Fibroblast of the aortic adventitia (primary cell): ENCODE data around the gene ELMOD3. TPM values are rescaled to one million over a fixed set of nuclear protein-coding genes. Genes with fewer than 3 reads are reported as not detected.
"Not testable (repeated sequence)": the region's sequence is repeated elsewhere in the genome, so short reads cannot be mapped to it uniquely, and the experiment has no call there.

ENCODE experiments used
- DNase-seq: peaks from one replicate; pipeline ENCODE4 v3.0.0-alpha.2; 2010; ENCODE audit warnings: low read depth
- H3K4me3 ChIP-seq: 2 replicates; pipeline ENCODE4 v1.5.1; 2011; ENCODE audit warnings: low read depth, mild to moderate bottlenecking, control low read depth, low read length, moderate library complexity
- total RNA-seq: library from RNA; depleted of rRNA; stranded (reverse); fragments of >200 nt; gene quantifications from 2 replicates; pipeline ENCODE4 v1.2.3, GENCODE V29; 2012; ENCODE audit warnings: low replicate concordance
- TF ChIP-seq, protein P1 (sequence below): IDR thresholded peaks from 2 replicates; pipeline ENCODE4 v1.5.1; 2011; ENCODE audit warnings: mild to moderate bottlenecking, low read length, control low read depth, inconsistent platforms; ENCODE audit not compliant: insufficient read depth

ELMOD3 gene
- total RNA-seq, 1 donor, result 19.3 TPM

DNA sequence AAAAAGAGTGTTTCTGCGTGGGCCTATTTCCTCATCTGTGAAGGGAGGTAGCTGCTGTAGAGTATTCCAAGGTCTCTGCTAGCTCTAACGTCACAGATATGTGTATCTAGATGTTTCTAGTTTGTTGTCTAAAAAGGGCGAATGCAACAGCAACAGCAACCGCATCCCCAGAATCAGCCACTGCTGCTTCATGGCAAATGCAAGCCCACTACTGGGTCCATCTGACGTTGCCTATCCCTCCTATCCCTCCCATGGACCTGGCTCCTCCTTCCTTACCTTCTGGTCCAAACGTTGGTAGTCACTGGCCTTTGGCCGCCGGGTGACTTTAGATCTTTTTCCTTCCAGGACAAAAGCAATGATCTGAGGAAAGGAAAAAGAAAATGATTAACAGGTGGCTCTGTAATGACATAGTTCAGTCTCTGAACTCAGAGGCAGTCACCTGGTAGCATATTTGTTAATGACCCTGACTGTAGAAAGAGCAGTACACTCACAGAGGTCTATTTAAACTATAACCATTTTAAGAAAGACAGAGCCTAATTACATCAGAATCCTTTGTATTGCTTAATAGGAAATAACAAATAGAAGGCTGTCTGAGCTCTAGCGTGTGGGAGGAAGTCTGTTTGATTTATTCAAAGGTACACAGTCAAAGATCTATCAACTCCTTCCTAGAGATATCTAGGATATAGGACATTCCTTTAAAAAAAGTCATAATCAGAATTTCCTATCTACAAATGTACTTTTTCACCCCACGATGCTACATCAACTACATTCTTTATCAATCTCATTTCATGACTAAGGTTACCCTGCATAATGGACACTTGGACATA lies 29.7 kb upstream of the ELMOD3 start:
- peak; percentile 44 for DNase-seq
- TF ChIP-seq, protein P1, sequence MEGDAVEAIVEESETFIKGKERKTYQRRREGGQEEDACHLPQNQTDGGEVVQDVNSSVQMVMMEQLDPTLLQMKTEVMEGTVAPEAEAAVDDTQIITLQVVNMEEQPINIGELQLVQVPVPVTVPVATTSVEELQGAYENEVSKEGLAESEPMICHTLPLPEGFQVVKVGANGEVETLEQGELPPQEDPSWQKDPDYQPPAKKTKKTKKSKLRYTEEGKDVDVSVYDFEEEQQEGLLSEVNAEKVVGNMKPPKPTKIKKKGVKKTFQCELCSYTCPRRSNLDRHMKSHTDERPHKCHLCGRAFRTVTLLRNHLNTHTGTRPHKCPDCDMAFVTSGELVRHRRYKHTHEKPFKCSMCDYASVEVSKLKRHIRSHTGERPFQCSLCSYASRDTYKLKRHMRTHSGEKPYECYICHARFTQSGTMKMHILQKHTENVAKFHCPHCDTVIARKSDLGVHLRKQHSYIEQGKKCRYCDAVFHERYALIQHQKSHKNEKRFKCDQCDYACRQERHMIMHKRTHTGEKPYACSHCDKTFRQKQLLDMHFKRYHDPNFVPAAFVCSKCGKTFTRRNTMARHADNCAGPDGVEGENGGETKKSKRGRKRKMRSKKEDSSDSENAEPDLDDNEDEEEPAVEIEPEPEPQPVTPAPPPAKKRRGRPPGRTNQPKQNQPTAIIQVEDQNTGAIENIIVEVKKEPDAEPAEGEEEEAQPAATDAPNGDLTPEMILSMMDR, result no peak

DNA sequence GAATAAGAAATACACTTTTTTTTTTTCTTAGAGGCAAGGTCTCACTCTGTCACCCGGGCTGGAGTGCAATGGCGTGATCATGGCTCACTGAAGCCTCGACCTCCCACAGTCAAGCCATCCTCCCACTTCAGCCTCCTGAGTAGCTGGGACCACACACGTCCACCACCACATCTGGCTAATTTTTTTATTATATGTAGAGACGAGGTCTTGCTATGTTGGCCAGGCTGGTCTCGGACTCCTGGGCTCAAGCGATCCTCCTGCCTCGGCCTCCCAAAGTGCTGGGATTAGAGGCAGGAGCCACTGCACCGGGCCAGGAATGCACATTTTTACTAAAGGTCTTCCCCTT lies 29.1 kb upstream of the ELMOD3 start:
- TF ChIP-seq, protein P1, result no peak
- no peak for DNase-seq
- H3K4me3 ChIP-seq, result peak overlapping the region; percentile 91

More for the DNA sequence above, 29.7 kb upstream of the ELMOD3 start:
- peak overlapping the region; percentile 91 for H3K4me3 ChIP-seq

DNA sequence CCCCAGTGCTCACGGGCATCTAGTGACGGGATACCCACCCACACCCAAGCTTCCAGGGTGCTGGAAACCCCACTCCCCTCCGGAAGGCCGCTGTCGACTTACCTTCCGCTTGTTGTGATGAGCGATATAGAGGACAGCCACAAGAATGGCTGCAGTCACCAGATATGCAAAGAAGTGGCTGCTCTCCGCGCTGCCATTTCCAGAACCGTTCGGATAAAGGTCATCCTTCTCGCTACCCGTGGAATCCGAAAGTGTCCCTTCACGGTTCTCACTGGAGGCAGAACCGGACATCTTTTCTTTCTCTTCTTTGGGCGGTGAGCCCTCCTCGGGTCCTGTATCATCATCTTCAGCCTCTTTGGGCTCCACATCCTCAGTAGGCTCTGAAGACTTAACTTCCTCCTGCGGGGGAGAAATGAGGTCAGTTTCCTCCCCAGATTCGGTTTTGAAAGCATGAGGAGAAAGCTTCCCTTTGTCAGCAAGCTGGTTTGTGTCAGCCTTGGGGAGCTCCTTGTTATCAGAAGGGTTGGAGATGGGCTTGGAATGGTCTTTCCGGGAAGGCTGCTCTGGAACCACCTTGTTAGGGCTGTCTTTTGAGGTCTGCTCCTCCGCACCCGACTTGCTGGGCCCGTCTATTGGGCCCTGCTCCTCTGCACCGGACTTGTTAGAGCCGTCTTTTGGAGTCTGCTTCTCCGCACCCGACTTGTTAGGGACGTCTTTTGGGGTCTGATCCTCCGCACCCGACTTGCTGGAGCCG lies 28.0 kb upstream of the ELMOD3 start:
- H3K4me3 ChIP-seq, result peak overlapping the region; percentile 91
- TF ChIP-seq, protein P1, result no peak
- peak; percentile 39 for DNase-seq

DNA sequence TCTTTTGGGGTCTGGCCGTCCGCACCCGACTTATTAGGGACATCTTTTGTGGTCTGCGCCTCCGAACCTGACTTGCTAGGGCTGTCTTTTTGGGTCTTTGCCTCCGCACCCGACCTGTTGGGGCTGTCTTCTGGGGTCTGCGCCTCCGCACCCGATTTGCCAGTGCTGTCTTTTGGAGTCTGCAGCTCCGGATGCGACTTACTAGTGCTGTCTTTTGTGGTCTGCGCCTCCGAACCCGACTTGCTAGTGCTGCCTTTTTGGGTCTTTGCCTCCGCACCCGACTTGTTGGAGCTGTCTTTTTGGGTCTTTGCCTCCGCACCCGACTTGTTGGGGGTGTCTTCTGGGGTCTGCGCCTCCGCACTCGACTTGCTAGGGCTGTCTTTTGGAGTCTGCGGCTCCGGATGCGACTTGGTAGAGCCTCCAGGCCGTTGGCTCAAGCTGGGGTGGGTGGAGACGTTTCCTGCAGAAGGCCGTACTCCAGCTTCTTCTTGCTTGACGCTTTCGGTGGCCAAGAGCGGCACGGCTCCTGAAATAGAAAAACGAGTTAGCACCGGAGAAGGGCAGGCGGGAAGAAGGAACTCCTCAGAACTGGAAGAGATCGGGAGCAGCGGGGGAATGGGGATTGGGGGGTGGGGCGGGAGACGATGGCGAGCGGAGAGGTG lies 27.3 kb upstream of the ELMOD3 start:
- TF ChIP-seq, protein P1, result no peak
- DNase-seq, result peak; percentile 59
- peak overlapping the region; percentile 91 for H3K4me3 ChIP-seq

DNA sequence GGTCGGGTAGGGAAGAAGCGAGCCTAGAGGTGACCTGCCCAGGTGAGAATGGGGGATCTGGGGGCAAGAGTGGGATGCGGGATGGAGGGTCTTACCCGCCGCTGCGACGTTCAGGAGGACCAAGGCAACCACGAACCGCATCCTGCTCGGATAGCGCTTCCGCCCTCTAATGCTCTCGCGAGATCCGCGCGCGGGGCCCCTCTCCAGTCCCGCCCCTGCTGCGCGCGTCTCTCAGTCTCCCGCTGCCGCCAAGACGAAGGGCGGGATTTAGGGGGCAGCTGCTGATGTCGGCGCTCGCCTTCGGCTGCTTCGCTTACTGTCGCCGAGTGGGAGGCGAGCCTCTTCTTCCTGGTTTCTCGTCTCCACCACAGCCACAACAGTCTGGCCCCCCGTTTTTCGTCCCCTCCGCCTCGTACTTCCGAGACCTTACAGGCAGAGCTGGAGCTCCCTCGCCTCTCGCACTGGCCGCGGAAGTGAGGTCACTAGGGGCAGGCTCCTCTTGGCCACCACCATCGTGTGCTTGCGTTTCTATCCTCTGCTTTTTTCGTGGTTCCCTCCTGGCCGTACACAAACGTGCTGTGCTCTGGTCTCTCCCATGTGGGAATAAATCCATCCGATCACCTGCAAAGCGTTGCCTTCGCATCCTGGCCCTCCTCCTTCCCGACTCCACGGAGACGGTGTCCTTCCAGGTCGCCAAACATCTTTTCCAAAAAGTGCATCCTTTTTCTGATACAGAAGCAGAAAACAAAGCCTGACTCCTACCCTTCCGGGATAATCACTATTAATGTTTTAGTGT lies 26.5 kb upstream of the ELMOD3 start, which contains the start of gene TGOLN2:
Gene TGOLN2 (minus strand): TSS at position 168 of the 796 bp plus-strand sequence. CDS start 27 bp downstream, at position 141.
- peak; percentile 87 for DNase-seq
- H3K4me3 ChIP-seq, result peak within 1 kb of the TSS; percentile 91
- TF ChIP-seq, protein P1, result peak; percentile 19

DNA sequence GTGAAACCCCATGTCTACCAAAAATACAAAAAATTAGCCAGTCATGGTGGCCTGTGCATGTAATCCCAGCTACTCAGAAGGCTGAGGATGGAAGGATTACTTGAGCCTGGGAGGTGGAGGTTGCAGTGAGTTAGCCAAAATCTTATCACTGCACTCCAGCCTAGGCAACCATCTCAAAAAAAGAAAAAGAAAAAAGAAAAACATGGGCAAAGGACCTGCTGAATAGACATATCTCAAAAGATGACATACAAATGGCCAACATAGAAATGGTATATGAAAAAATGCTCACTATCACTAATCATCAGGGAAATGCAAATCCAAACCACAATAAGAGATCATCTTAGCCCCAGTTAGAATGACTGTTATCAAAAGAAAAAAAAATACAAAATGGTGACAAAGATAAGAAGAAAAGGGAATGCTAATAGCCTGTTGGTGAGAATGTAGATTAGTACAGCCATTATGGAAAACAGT lies 25.4 kb upstream of the ELMOD3 start:
- TF ChIP-seq, protein P1, result no peak
- DNase-seq, result no peak

DNA sequence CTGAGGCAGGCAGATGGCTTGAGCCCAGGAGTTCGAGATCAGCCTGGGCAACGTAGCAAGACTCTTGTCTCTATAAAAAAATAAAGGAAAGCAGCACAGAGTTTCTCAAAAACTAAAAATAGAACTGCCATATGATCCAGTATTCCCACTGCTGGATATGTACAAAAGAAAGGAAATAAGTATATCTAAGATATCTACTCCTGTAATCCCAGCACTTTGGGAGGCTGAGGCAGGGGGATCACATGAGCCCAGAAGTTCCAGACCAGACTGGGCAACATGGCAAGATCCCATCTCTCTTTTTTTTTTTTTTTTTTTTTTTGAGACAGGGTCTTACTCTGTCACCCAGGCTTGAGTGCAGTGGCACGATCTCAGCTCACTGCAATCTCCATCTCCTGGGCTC lies 24.9 kb upstream of the ELMOD3 start:
- not testable (repeated sequence) for DNase-seq

More for the DNA sequence above, 25.4 kb upstream of the ELMOD3 start:
- H3K4me3 ChIP-seq, result no peak overlapping the region

More for the DNA sequence above, 24.9 kb upstream of the ELMOD3 start:
- H3K4me3 ChIP-seq, result not testable (repeated sequence)
